Calu3 (cell line): ENCODE data around the gene MARCHF11. TPM values are rescaled to one million over a fixed set of nuclear protein-coding genes. Genes with fewer than 3 reads are reported as not detected.

Source experiments
- BruUV-seq: library from RNA; stranded (reverse); fragments of 400-500 nt; replicated peaks from 2 replicates; lab custom pipeline; 2021; lab: Mats Ljungman, UMichigan
- CTCF ChIA-PET: fragments of 300-600 bp; sonication (Branson Sonifier 250); formaldehyde crosslinking; loops from one replicate; lab custom pipeline; 2022; ENCODE audit warnings: antibody characterized with exemption; lab: Charles Lee
- DNase-seq: peaks from one replicate; pipeline ENCODE4 v3.0.0; 2022
- H3K27ac Mint-ChIP-seq: one replicate; pipeline ENCODE4 v1.8.0; 2022; ENCODE audit warnings: mixed read lengths; ENCODE audit not compliant: unreplicated experiment
- H3K27me3 Mint-ChIP-seq: one replicate; pipeline ENCODE4 v1.8.0; 2022; ENCODE audit warnings: mixed read lengths; ENCODE audit not compliant: unreplicated experiment
- H3K36me3 Mint-ChIP-seq: one replicate; pipeline ENCODE4 v1.8.0; 2022; ENCODE audit warnings: mild to moderate bottlenecking, moderate library complexity, mixed read lengths; ENCODE audit not compliant: insufficient read depth, unreplicated experiment
- H3K4me1 Mint-ChIP-seq: one replicate; pipeline ENCODE4 v1.8.0; 2022; ENCODE audit warnings: mild to moderate bottlenecking, low read depth, mixed read lengths; ENCODE audit not compliant: unreplicated experiment
- H3K4me3 Mint-ChIP-seq: one replicate; pipeline ENCODE4 v1.8.0; 2022; ENCODE audit warnings: mild to moderate bottlenecking, low read depth, moderate library complexity, mixed read lengths; ENCODE audit not compliant: unreplicated experiment
- H3K9me3 Mint-ChIP-seq: one replicate; pipeline ENCODE4 v1.8.0; 2022; ENCODE audit warnings: low read depth, mixed read lengths; ENCODE audit not compliant: unreplicated experiment
- intact Hi-C: fragments of 100-400 bp; cut with micrococcal nuclease; formaldehyde crosslinking; loops from one replicate; pipeline ENCODE4 v1.10.0; 2022; ENCODE audit not compliant: unreplicated experiment
- total RNA-seq: library from RNA; stranded (reverse); gene quantifications from 2 replicates; pipeline ENCODE4 v1.2.3, GENCODE V29; 2022
- TF ChIP-seq, protein P1 (sequence below): fragments of 200-600 bp; IDR thresholded peaks from one replicate; pipeline ENCODE4 v1.8.0; 2022; ENCODE audit warnings: antibody characterized with exemption; ENCODE audit not compliant: unreplicated experiment

The MARCHF11 gene
- total RNA-seq, 1 experiment from 2014 or later: not detected

DNA sequence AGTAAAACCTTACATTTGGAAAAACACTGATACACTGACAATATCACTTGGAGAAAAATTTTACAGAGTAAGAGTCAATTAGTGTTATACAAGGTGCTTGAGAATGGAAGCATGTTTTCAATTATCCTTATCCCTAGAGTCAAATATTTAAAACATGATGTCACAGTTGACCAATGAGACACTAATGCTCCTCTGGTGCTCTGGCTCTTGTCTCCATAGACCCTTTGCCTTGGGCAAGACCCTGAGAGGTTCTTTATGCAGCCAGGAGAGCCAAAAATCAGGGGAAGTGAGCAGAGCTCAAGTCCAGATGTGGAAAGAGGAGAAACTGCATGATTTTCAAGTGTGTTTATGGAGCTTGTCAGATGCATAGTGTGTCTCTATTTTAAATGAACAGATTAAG is 153.9 kb downstream of the MARCHF11 start:
- TF ChIP-seq, protein P1, sequence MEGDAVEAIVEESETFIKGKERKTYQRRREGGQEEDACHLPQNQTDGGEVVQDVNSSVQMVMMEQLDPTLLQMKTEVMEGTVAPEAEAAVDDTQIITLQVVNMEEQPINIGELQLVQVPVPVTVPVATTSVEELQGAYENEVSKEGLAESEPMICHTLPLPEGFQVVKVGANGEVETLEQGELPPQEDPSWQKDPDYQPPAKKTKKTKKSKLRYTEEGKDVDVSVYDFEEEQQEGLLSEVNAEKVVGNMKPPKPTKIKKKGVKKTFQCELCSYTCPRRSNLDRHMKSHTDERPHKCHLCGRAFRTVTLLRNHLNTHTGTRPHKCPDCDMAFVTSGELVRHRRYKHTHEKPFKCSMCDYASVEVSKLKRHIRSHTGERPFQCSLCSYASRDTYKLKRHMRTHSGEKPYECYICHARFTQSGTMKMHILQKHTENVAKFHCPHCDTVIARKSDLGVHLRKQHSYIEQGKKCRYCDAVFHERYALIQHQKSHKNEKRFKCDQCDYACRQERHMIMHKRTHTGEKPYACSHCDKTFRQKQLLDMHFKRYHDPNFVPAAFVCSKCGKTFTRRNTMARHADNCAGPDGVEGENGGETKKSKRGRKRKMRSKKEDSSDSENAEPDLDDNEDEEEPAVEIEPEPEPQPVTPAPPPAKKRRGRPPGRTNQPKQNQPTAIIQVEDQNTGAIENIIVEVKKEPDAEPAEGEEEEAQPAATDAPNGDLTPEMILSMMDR: no peak
- Mint-ChIP-seq H3K27me3 (no peaks in the 10 kb centered on the region), H3K4me3 (no peak overlapping the region), H3K36me3 (no peaks in the 10 kb centered on the region), H3K9me3 (peaks cover 8% of the 10 kb centered on the region), H3K27ac (no peak overlapping the region), H3K4me1 (no peaks in the 10 kb centered on the region)
- CTCF ChIA-PET: no interaction called here
- BruUV-seq: no TSS peak
- intact Hi-C loops: no loop called here
- no peak for DNase-seq

DNA sequence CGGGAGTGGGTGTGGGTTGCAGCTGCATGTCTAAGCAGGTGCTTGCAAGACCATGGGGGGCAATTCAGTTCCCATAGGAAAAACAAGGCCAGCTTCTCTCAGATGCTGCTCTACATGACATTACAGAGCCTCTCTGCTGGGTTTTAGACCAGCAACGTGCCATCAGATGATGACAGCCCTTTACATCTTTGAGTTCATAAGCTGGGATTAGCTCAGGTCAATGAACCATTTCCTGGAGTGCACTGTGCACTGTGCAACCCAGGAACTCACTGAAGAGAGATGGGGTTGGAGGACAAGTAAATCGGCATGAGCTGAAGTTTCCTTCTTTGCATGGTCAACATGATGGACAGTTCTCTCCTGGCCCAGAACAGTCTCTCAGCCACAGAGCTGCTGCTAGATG is 160.6 kb downstream of the MARCHF11 start:
- Mint-ChIP-seq H3K4me1 (no peaks in the 10 kb centered on the region), H3K27me3 (no peaks in the 10 kb centered on the region), H3K36me3 (no peaks in the 10 kb centered on the region), H3K4me3 (no peak overlapping the region), H3K27ac (no peak overlapping the region), H3K9me3 (peaks cover 17% of the 10 kb centered on the region)
- DNase-seq: no peak
- no TSS peak for BruUV-seq
- intact Hi-C loops: no loop called here
- CTCF ChIA-PET: no interaction called here
- TF ChIP-seq, protein P1: no peak

DNA sequence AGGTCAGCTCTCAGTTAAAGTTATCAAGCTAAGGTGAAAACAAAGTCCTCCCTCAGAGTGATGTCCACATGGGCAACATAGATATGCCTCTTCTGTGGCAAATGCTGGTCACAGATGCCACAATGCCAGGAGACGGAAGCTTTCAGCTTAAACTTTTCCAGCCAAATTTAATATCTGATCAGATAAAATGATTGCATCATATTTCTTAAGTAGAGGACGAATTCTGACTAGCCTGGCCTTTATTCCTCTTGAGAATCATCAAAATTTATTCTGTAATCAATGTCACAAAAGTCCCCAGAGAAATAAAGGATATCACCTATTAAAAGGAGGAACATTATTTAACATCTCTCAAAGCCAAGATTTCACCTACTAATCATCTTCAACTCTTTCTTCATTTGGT is 161.9 kb downstream of the MARCHF11 start:
- no peaks in the 10 kb centered on the region for H3K36me3 Mint-ChIP-seq
- no peak overlapping the region for H3K27ac Mint-ChIP-seq
- peaks cover 14% of the 10 kb centered on the region for H3K9me3 Mint-ChIP-seq
- BruUV-seq: no TSS peak
- H3K27me3 Mint-ChIP-seq: no peaks in the 10 kb centered on the region
- no peaks in the 10 kb centered on the region for H3K4me1 Mint-ChIP-seq
- no peak overlapping the region for H3K4me3 Mint-ChIP-seq
- CTCF ChIA-PET: no interaction called here
- TF ChIP-seq, protein P1: no peak
- intact Hi-C loops: no loop called here
- no peak for DNase-seq
